NAMALWA (cell line): Measurements from ENCODE around the gene VARS1.
"Not testable (repeated sequence)": the region's sequence is repeated elsewhere in the genome, so short reads cannot be mapped to it uniquely, and the experiment has no call there.

Experiments used
- DNase-seq: peaks from one replicate; pipeline ENCODE4 v3.0.0-alpha.2; 2015; ENCODE audit warnings: low spot score

VARS1 gene

GRCh38 chr6:31822036-31822821 is 26.7 kb upstream of the VARS1 start:
- peak; percentile 58 for DNase-seq

GRCh38 chr6:31821301-31822035 is 25.9 kb upstream of the VARS1 start:
- no peak for DNase-seq

DNA sequence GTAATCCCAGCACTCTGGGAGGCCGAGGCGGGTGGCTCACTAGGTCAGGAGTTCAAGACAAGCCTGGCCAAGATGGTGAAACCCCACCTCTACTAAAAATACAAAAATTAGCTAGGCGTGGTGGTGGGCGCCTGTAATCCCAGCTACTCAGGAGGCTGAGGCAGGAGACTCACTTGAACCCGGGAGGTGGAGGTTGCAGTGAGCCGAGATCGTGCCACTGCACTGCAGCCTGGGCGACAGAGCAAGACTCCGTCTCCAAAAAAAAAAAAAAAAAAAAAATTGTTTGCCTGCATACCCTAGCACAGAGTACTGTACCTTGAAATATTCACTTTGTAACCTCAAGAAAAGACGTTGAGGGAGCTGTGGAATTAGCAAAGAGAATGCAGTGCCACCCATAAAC is 24.8 kb upstream of the VARS1 start:
- not testable (repeated sequence) for DNase-seq

DNA sequence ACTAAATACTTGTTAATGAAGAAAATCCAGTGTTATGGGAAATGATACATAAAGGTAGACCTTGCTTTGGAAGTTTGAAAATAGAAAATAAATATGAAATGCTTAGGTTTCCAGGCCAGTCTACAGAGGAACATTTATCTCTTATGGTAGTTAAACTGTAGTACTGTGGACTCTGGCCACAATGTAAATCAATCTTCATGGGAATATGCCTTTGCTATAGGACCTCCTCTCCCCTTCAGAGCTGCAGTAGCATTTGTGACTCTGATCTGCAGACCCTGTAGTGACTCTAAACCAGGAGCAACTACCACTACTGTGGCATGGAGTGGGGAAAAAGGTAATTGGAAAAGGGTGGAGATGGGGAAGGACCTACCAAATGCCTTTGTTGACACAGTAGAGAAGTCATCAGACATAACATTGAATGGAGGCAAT is 24.3 kb upstream of the VARS1 start:
- DNase-seq: no peak

GRCh38 chr6:31817929-31818511 is 22.5 kb upstream of the VARS1 start:
- not testable (repeated sequence) for DNase-seq

DNA sequence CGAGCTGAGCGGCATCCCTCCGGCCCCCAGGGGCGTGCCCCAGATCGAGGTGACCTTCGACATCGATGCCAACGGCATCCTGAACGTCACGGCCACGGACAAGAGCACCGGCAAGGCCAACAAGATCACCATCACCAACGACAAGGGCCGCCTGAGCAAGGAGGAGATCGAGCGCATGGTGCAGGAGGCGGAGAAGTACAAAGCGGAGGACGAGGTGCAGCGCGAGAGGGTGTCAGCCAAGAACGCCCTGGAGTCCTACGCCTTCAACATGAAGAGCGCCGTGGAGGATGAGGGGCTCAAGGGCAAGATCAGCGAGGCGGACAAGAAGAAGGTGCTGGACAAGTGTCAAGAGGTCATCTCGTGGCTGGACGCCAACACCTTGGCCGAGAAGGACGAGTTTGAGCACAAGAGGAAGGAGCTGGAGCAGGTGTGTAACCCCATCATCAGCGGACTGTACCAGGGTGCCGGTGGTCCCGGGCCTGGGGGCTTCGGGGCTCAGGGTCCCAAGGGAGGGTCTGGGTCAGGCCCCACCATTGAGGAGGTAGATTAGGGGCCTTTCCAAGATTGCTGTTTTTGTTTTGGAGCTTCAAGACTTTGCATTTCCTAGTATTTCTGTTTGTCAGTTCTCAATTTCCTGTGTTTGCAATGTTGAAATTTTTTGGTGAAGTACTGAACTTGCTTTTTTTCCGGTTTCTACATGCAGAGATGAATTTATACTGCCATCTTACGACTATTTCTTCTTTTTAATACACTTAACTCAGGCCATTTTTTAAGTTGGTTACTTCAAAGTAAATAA is 21.8 kb upstream of the VARS1 start:
- DNase-seq: not testable (repeated sequence)

- no peak for DNase-seq
Measured at GRCh38 chr6:31815025-31815838, 19.7 kb upstream of the VARS1 start, which contains the start of the genes HSPA1A and HSPA1L. Gene HSPA1A, plus strand, starts transcription at chr6:31815543. Its CDS starts 214 bp downstream, at chr6:31815757. Gene HSPA1L, minus strand, starts transcription at chr6:31815283. Its CDS starts 3,311 bp downstream, at chr6:31811972.

- no peak for DNase-seq
Measured at GRCh38 chr6:31814677-31815024, 19.1 kb upstream of the VARS1 start.

DNA sequence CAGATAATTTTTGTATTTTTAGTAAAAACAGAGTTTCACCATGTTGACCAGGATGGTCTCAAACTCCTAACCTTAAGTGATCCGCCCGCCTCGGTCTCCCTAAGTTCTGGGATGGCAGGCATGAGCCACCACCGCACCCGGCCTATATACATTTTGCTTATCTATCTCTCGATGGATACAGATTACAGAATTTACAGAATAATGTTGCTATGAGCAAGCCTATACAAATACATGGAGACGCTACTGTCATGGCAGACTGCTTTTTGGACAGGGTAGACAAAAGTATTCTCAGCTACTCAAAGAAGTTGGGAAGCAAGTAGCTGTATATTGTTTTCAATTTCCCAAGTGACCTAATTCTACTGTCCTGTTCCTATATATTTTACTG is 17.9 kb upstream of the VARS1 start:
- DNase-seq: no peak

GRCh38 chr6:31811645-31812044 is 16.1 kb upstream of the VARS1 start:
- DNase-seq: no peak

DNA sequence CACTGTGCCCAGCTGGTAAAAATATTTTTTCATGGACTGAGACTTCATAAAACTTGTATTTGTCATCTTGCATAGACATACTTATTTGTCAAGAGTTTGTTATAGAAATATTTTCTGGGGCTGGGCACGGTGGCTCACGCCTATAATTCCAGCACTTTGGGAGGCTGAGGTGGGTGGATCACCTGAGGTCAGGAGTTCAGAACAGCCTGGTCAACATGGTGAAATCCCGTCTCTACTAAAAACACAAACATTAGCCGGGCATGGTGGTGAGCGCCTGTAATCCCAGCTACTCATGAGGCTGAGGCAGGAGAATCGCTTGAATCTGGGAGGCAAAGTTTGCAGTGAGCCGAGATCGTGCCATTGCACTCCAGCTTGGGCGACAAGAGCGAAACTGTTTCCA is 13.0 kb upstream of the VARS1 start:
- DNase-seq: not testable (repeated sequence)

GRCh38 chr6:31806470-31807272 is 11.1 kb upstream of the VARS1 start, which contains the start of gene LSM2:
Gene LSM2, minus strand, starts transcription at chr6:31806966. Its CDS starts 209 bp downstream, at chr6:31806757.
- DNase-seq: peak; percentile 96

DNA sequence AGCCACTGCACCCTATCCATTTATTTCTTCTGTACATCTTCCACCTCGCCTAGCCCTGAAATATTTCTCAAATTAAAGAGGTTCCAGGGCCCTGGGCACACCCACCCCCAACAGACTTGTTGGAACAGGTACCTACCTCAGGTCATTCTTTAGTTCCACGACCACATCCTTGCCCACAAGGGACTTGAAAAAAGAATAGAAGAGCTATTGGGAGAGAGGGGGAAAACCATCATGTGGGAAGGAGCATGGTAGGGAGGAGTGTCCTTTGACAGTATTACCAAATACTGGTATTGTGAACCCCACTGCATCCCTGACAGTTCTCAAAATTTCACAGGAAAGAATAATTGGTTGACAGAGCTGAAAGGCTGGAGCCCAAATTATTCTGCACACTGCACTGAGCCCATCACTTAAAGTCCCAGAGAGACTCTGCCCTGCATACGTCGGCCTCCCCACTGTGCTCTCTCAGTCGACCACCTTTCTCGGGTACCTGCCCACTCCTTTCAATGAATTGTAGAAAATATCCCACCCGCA is 10.5 kb upstream of the VARS1 start:
- no peak for DNase-seq

GRCh38 chr6:31801031-31801927 is 5.7 kb upstream of the VARS1 start:
- DNase-seq: not testable (repeated sequence)

DNA sequence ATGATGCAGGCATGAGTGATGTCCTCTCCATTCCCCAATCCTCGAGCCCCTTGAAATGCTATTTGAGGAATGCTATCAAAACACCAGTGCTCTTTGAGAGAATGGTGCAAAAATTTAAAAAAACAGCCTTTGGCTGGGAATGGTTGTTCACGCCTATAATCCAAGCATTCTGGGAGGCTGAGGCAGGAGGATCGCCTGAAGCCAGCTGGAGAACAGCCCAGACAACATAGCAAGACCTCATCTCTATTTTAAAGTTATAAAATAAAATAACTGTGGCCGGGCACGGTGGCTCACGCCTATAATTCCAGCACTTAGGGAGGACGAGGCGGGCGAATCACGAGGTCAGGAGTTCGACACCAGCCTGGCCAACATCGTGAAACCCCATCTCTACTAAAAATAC is 4.2 kb upstream of the VARS1 start:
- DNase-seq: no peak

DNA sequence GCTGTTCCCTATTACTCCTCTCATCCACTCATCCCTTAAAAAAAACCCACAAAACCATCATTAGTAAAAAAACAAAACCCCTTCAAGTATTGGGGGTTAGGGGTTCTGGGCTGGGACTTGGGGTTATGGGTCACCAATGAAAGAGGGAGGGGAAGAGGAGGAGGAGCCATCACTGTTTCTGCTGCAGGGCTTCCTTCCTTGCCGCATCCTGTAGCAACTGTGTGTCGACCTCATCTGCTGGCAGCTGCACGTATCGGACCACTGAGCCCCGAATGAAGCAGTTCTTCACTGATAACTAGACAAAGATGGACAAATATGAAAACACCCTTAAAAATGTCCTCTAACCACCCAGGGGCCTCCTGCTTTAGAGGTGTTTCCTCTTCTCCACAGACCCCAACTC is 2.0 kb upstream of the VARS1 start:
- peak; percentile 81 for DNase-seq

DNA sequence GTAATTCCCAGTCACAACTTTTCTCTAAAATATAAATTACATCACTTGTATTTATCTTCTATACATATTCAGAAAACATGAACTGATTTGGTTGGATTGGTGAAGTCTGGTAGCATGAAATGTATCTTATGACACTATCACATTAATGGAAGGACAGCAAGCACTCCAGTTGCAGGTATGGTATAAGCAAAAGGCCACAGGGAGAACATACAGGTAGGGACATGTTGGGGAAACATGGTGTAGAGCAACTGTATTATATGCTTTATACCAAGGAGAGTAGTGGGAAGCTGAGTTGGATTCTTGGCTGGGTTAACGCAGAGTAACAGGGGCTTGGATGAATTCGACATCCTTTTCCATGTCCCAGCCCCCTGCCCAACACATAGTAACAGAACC is 1.4 kb upstream of the VARS1 start:
- DNase-seq: no peak

GRCh38 chr6:31794866-31795615 is 511 bp downstream of the VARS1 start:
- no peak for DNase-seq
